PC-9 (cell line): ENCODE results near the gene POLR3F.

Experiments used
- EZH2 ChIP-seq: fragments of 200-600 bp; sonication (generic); IDR thresholded peaks from 2 replicates; pipeline ENCODE4 v1.8.0; 2017; ENCODE audit warnings: antibody characterized with exemption, low read depth
- TF ChIP-seq, protein P1 (sequence below): fragments of 200-600 bp; sonication (generic); conservative IDR thresholded peaks from 2 replicates; pipeline ENCODE4 v1.6.1; 2017; ENCODE audit warnings: mixed run types, antibody characterized with exemption, mild to moderate bottlenecking, moderate library complexity

GRCh38 chr20:18533491-18533890, 66.3 kb downstream of the POLR3F start:
- no peak for TF ChIP-seq EZH2
- TF ChIP-seq, protein P1, sequence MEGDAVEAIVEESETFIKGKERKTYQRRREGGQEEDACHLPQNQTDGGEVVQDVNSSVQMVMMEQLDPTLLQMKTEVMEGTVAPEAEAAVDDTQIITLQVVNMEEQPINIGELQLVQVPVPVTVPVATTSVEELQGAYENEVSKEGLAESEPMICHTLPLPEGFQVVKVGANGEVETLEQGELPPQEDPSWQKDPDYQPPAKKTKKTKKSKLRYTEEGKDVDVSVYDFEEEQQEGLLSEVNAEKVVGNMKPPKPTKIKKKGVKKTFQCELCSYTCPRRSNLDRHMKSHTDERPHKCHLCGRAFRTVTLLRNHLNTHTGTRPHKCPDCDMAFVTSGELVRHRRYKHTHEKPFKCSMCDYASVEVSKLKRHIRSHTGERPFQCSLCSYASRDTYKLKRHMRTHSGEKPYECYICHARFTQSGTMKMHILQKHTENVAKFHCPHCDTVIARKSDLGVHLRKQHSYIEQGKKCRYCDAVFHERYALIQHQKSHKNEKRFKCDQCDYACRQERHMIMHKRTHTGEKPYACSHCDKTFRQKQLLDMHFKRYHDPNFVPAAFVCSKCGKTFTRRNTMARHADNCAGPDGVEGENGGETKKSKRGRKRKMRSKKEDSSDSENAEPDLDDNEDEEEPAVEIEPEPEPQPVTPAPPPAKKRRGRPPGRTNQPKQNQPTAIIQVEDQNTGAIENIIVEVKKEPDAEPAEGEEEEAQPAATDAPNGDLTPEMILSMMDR: no peak
